Measurements from ENCODE around the gene MAGEC3.

DNA sequence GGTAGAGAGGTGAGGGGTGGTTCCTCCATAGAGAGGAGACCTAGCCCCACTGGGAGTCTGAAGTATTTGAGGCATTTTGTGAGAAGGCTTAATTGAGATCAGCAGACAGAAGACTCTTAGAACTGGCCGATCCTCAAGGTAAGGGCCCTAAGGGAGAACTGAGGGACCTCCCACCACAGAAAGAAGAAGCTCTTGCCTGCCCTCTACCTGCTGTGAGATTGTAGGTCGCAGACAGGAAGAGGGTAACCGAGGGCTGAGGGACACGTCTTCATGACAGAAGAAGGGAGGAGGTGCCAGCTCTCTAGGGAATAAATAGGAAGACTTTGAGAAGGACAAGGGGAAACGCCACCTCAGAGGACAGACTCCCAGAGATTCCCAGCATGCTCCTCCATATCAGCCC is 41.5 kb downstream of the MAGEC3 start:
- TF ChIP-seq, protein P1, sequence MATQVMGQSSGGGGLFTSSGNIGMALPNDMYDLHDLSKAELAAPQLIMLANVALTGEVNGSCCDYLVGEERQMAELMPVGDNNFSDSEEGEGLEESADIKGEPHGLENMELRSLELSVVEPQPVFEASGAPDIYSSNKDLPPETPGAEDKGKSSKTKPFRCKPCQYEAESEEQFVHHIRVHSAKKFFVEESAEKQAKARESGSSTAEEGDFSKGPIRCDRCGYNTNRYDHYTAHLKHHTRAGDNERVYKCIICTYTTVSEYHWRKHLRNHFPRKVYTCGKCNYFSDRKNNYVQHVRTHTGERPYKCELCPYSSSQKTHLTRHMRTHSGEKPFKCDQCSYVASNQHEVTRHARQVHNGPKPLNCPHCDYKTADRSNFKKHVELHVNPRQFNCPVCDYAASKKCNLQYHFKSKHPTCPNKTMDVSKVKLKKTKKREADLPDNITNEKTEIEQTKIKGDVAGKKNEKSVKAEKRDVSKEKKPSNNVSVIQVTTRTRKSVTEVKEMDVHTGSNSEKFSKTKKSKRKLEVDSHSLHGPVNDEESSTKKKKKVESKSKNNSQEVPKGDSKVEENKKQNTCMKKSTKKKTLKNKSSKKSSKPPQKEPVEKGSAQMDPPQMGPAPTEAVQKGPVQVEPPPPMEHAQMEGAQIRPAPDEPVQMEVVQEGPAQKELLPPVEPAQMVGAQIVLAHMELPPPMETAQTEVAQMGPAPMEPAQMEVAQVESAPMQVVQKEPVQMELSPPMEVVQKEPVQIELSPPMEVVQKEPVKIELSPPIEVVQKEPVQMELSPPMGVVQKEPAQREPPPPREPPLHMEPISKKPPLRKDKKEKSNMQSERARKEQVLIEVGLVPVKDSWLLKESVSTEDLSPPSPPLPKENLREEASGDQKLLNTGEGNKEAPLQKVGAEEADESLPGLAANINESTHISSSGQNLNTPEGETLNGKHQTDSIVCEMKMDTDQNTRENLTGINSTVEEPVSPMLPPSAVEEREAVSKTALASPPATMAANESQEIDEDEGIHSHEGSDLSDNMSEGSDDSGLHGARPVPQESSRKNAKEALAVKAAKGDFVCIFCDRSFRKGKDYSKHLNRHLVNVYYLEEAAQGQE (IDR thresholded peaks at IDR 0.05) = no peak
- TF ChIP-seq POLR2A (IDR thresholded peaks at IDR 0.05; ENCODE audit: low read length) (no peak), FOSL2 (IDR thresholded peaks at IDR 0.05) (no peak), FOSL2 (CRISPR knock-in tag; IDR thresholded peaks at IDR 0.05) (no peak)

All from A549 (cell line).